Measurements from ENCODE around the gene PXN.

Gene PXN

GRCh38 chr12:120265473-120266179 lies at the start of gene PXN:
Gene PXN, minus strand, starts transcription at chr12:120265730. Its CDS starts 101 bp downstream, at chr12:120265629.
- peak; percentile 80 to 91 (median 88) for DNase-seq (ENCODE audit: low read depth in 3 of 3)

- DNase-seq (ENCODE audit: low read depth in 3 of 3), result no peak
These were observed 48.7 kb upstream of the PXN start for GRCh38 chr12:120314220-120314619.

GRCh38 chr12:120301962-120302815 lies 36.7 kb upstream of the PXN start, which contains the start of gene SIRT4:
Gene SIRT4, plus strand, starts transcription at chr12:120302321. Its CDS starts 1,241 bp downstream, at chr12:120303562.
- DNase-seq (ENCODE audit: low read depth in 3 of 3), result peak; percentile 67 to 83 (median 75)

GRCh38 chr12:120292661-120293531 lies 27.4 kb upstream of the PXN start, which contains the start of gene RNU4-1:
Gene RNU4-1, minus strand, starts transcription at chr12:120293237.
- peak; percentile 44 to 64 (median 52) for DNase-seq (ENCODE audit: low read depth in 3 of 3)

GRCh38 chr12:120292411-120292660 lies 26.8 kb upstream of the PXN start:
- no peak for DNase-seq (ENCODE audit: low read depth in 3 of 3)

GRCh38 chr12:120290609-120291305 lies 25.2 kb upstream of the PXN start:
- DNase-seq (ENCODE audit: low read depth in 3 of 3), result peak in 1 of 3 experiments; percentile 4

GRCh38 chr12:120287491-120287890 lies 22.0 kb upstream of the PXN start:
- no peak for DNase-seq (ENCODE audit: low read depth in 3 of 3)

GRCh38 chr12:120286768-120287490 lies 21.4 kb upstream of the PXN start:
- no peak for DNase-seq (ENCODE audit: low read depth in 3 of 3)

GRCh38 chr12:120284381-120284780 lies 18.9 kb upstream of the PXN start:
- DNase-seq (ENCODE audit: low read depth in 3 of 3), result no peak

- DNase-seq (ENCODE audit: low read depth in 3 of 3), result no peak
These were observed 17.8 kb upstream of the PXN start for GRCh38 chr12:120283318-120283717.

- no peak for DNase-seq (ENCODE audit: low read depth in 3 of 3)
These were observed 12.9 kb upstream of the PXN start for GRCh38 chr12:120278137-120279069.

- DNase-seq (ENCODE audit: low read depth in 3 of 3), result no peak
These were observed 11.2 kb upstream of the PXN start for GRCh38 chr12:120276734-120277133.

- DNase-seq (ENCODE audit: low read depth in 3 of 3), result no peak
These were observed 2.2 kb upstream of the PXN start for GRCh38 chr12:120267736-120268135.

- DNase-seq (ENCODE audit: low read depth in 3 of 3), result no peak
These were observed 795 bp upstream of the PXN start for GRCh38 chr12:120266180-120266870.

GRCh38 chr12:120264904-120265472 lies 542 bp downstream of the PXN start:
- DNase-seq (ENCODE audit: low read depth in 3 of 3), result no peak

- DNase-seq (ENCODE audit: low read depth in 3 of 3), result no peak
These were observed 1.2 kb downstream of the PXN start for GRCh38 chr12:120264086-120264903.

GRCh38 chr12:120263748-120264085 lies 1.8 kb downstream of the PXN start:
- DNase-seq (ENCODE audit: low read depth in 3 of 3), result no peak
